NCI-H524 treated with DMSO at 0.1 percent for 48 hours (cell line): ENCODE measurements around the gene SLC38A7.

Experiments used
- DNase-seq: peaks from one replicate; lab custom pipeline; 2025; lab: John Stamatoyannopoulos, UW

The SLC38A7 gene

GRCh38 chr16:58636466-58636865 is 48.1 kb downstream of the SLC38A7 start:
- no peak for DNase-seq

- DNase-seq = no peak
Measured at GRCh38 chr16:58635502-58635901, 49.1 kb downstream of the SLC38A7 start.

- peak; percentile 58 for DNase-seq
Measured at GRCh38 chr16:58634265-58634802, 50.2 kb downstream of the SLC38A7 start.

GRCh38 chr16:58629733-58630640 is 54.6 kb downstream of the SLC38A7 start, which contains the start of gene CNOT1:
TSS of gene CNOT1 (minus strand) at chr16:58629826. CDS start at chr16:58599337, 30,489 bp downstream.
- peak; percentile 99 for DNase-seq

GRCh38 chr16:58628845-58629732 is 55.5 kb downstream of the SLC38A7 start:
- DNase-seq = no peak

GRCh38 chr16:58624209-58624608 is 60.4 kb downstream of the SLC38A7 start:
- DNase-seq = no peak

GRCh38 chr16:58620396-58620795 is 64.2 kb downstream of the SLC38A7 start:
- DNase-seq = no peak

- DNase-seq = no peak
Measured at GRCh38 chr16:58615280-58615679, 69.3 kb downstream of the SLC38A7 start.
